Choroid plexus epithelial cell (primary cell): ENCODE measurements around the gene SLC8A3.
A peak's percentile ranks its signal among the peaks of the same experiment; 100 is the strongest.

Experiments
- DNase-seq: peaks from one replicate; pipeline ENCODE4 v3.0.0-alpha.2; 2010; ENCODE audit warnings: low read depth
- H3K4me3 ChIP-seq: 2 replicates; pipeline ENCODE4 v1.5.1; 2011; ENCODE audit warnings: low read depth, mild to moderate bottlenecking, control low read depth, low read length, moderate library complexity
- CTCF ChIP-seq: conservative IDR thresholded peaks from 2 replicates; pipeline ENCODE4 v1.5.1; 2011; ENCODE audit warnings: low read depth, mild to moderate bottlenecking, control low read depth, inconsistent platforms, low read length, moderate library complexity

SLC8A3 gene

GRCh38 chr14:70208380-70208779 is 19.6 kb upstream of the SLC8A3 start:
- H3K4me3 ChIP-seq = no peak overlapping the region
- no peak for TF ChIP-seq CTCF

GRCh38 chr14:70203686-70204085 is 14.9 kb upstream of the SLC8A3 start:
- no peak for TF ChIP-seq CTCF
- DNase-seq = no peak
- no peak overlapping the region for H3K4me3 ChIP-seq

More at GRCh38 chr14:70208380-70208779, 19.6 kb upstream of the SLC8A3 start:
- DNase-seq = no peak

- no peak for TF ChIP-seq CTCF
- H3K4me3 ChIP-seq = no peak overlapping the region
- DNase-seq = no peak
These were observed 13.2 kb upstream of the SLC8A3 start for GRCh38 chr14:70201994-70202393.

GRCh38 chr14:70193396-70193795 is 4.6 kb upstream of the SLC8A3 start:
- TF ChIP-seq CTCF = no peak
- H3K4me3 ChIP-seq = no peak overlapping the region
- no peak for DNase-seq

- no peak for DNase-seq
- no peak overlapping the region for H3K4me3 ChIP-seq
- TF ChIP-seq CTCF = no peak
These were observed 4.2 kb upstream of the SLC8A3 start for GRCh38 chr14:70192915-70193314.

GRCh38 chr14:70190156-70190555 is 1.4 kb upstream of the SLC8A3 start:
- TF ChIP-seq CTCF = no peak
- DNase-seq = no peak
- H3K4me3 ChIP-seq = no peak overlapping the region

GRCh38 chr14:70189456-70190077 is 816 bp upstream of the SLC8A3 start:
- no peak for DNase-seq
- H3K4me3 ChIP-seq = peak overlapping the region; percentile 54
- no peak for TF ChIP-seq CTCF
